Stimulated activated CD8-positive, alpha-beta memory T cell treated with anti-CD3 and anti-CD28 coated beads, Interleukin-2, amount 100 ng/mL, for 48 hours (primary cell): ENCODE data around the gene HDAC2.

Experiments used
- DNase-seq, 2 donors: peaks; one replicate each; pipeline ENCODE4 v3.0.0-alpha.2; 2020; ENCODE audit warnings: low read depth in 2 of 2

The HDAC2 gene

GRCh38 chr6:113909224-113909856 is 61.6 kb downstream of the HDAC2 start:
- no peak for DNase-seq

- no peak for DNase-seq
Observed at GRCh38 chr6:113908801-113909200, 62.1 kb downstream of the HDAC2 start.

GRCh38 chr6:113907102-113907815 is 63.7 kb downstream of the HDAC2 start:
- no peak for DNase-seq

GRCh38 chr6:113903666-113904330 is 67.2 kb downstream of the HDAC2 start:
- no peak for DNase-seq

DNA sequence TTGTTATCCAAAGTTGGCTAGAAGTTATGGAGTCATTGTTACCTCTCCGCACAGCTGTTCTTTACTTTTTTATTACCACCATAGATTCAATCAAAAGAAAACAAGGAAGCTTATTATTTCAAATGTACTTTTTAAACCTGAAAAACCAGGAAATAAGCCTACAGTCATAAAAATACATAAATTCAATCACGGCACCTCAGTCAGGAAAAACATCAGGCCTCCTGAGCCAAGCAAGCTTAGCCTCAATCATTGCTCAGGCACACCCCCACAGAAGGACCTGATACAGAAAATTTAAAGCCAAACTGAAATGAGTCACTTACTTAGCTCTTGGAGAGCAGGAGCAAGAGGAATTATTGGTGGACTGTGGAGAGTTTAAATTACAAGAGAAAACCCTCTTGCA is 69.5 kb downstream of the HDAC2 start:
- DNase-seq: no peak

GRCh38 chr6:113894712-113895674 is 76.0 kb downstream of the HDAC2 start:
- no peak for DNase-seq

DNA sequence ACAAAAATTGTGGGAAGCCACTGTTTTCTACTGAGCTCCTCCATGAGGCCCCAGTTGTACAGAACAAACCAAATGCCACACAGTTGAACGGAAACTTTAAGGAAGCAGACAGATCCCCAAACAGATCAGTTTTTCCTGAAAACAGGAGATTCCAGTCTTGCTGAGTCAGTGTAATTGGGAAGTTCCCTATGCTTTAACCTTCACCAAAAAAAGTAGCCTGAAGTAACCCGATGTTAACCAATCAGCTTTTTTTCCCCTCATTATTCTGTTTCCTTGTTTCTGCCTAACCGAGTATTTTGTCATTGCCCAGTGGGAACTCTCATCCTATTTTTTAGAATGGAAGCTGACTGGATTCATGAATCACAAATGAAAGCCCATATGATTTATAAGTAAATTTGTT is 77.1 kb downstream of the HDAC2 start:
- DNase-seq: no peak

- no peak for DNase-seq
Observed at GRCh38 chr6:113893451-113893850, 77.5 kb downstream of the HDAC2 start.

- no peak for DNase-seq
Observed at GRCh38 chr6:113888956-113889630, 81.9 kb downstream of the HDAC2 start.

GRCh38 chr6:113888493-113888892 is 82.5 kb downstream of the HDAC2 start:
- no peak for DNase-seq

- DNase-seq: no peak
Observed at GRCh38 chr6:113886512-113886911, 84.4 kb downstream of the HDAC2 start.

DNA sequence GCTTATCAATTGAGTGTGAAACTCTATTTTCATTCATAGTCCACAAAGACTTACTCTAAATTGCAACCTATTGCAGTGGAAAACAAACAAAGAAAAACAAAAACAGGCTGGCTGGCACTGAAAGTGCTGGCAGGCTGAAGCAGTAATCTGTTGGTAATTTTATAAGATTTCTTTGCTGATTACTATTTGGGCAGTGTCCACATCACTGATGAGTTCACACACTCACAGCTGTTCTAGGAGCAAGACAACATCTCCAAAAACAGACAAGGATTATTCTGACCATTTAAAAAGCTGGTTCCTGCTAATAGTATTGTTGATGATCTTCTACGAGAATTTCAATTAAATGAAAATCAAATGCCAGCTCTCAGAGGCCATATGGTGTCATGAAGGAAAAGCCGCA is 86.9 kb downstream of the HDAC2 start:
- no peak for DNase-seq
